ENCODE results near the gene PACSIN1.

GRCh38 chr6:34544052-34544604 is 78.3 kb downstream of the PACSIN1 start:
- TF ChIP-seq BHLHE40 (IDR thresholded peaks at IDR 0.05; ENCODE audit: borderline replicate concordance) (no peak), FOXA1 (IDR thresholded peaks at IDR 0.05) (no peak)
